ENCODE data around the gene POFUT2. TPM values are rescaled to one million over a fixed set of nuclear protein-coding genes. Genes with fewer than 3 reads are reported as not detected.

Gene POFUT2
- total and polyA plus RNA-seq, 3 donors from 2014 or later = 49.9 to 63.3 (median 55.9) TPM

GRCh38 chr21:45332981-45333582 lies 45.4 kb upstream of the POFUT2 start:
- no peak overlapping the region for H3K27ac ChIP-seq
- TF ChIP-seq CTCF (IDR thresholded peaks at IDR 0.05) (no peak), POLR2A (IDR thresholded peaks at IDR 0.05) (no peak)
- H3K36me3 ChIP-seq (ENCODE audit: low read depth, missing control alignments) = no peaks in the 10 kb centered on the region
- intact Hi-C loops (cut with DNase I; ENCODE audit: low total_unique reads) = no loop called here
- H3K9me3 ChIP-seq = no peaks in the 10 kb centered on the region
- H3K4me1 ChIP-seq = peaks cover 12% of the 10 kb centered on the region
- WGBS, 2 donors = 89 to 97% methylated on average over 8 to 16 of the region's 16 CpGs
- no peak overlapping the region for H3K4me3 ChIP-seq
- no peak for DNase-seq
- H3K27me3 ChIP-seq = no peaks in the 10 kb centered on the region

- H3K9me3 ChIP-seq = no peaks in the 10 kb centered on the region
- DNase-seq = no peak
- intact Hi-C loops (cut with DNase I; ENCODE audit: low total_unique reads) = no loop called here
- H3K4me3 ChIP-seq = no peak overlapping the region
- 93 to 96% methylated on average over 1 to 4 of the region's 4 CpGs for WGBS, 2 donors
- no peaks in the 10 kb centered on the region for H3K27me3 ChIP-seq
- TF ChIP-seq CTCF (IDR thresholded peaks at IDR 0.05) (no peak), POLR2A (IDR thresholded peaks at IDR 0.05) (no peak)
- H3K36me3 ChIP-seq (ENCODE audit: low read depth, missing control alignments) = no peaks in the 10 kb centered on the region
- H3K27ac ChIP-seq = no peak overlapping the region
- H3K4me1 ChIP-seq = peaks cover 12% of the 10 kb centered on the region
Observed at GRCh38 chr21:45332415-45332814, 44.7 kb upstream of the POFUT2 start.

GRCh38 chr21:45331531-45332147 lies 43.9 kb upstream of the POFUT2 start:
- H3K27ac ChIP-seq = no peak overlapping the region
- H3K4me3 ChIP-seq = no peak overlapping the region
- intact Hi-C loops (cut with DNase I; ENCODE audit: low total_unique reads) = no loop called here
- WGBS, 2 donors = 76 to 79% methylated on average over 16 to 17 of the region's 17 CpGs
- no peaks in the 10 kb centered on the region for H3K9me3 ChIP-seq
- no peak for TF ChIP-seq CTCF (IDR thresholded peaks at IDR 0.05)
- TF ChIP-seq POLR2A (IDR thresholded peaks at IDR 0.05) = no peak
- no peaks in the 10 kb centered on the region for H3K27me3 ChIP-seq
- DNase-seq = no peak
- peaks cover 17% of the 10 kb centered on the region for H3K4me1 ChIP-seq
- H3K36me3 ChIP-seq (ENCODE audit: low read depth, missing control alignments) = no peaks in the 10 kb centered on the region

- H3K27me3 ChIP-seq = no peaks in the 10 kb centered on the region
- H3K4me1 ChIP-seq = peaks cover 23% of the 10 kb centered on the region
- no peak for DNase-seq
- H3K27ac ChIP-seq = no peak overlapping the region
- no peaks in the 10 kb centered on the region for H3K9me3 ChIP-seq
- no peak overlapping the region for H3K4me3 ChIP-seq
- intact Hi-C loops (cut with DNase I; ENCODE audit: low total_unique reads) = no loop called here
- H3K36me3 ChIP-seq (ENCODE audit: low read depth, missing control alignments) = no peaks in the 10 kb centered on the region
- 94 to 95% methylated on average over 18 of the region's 18 CpGs for WGBS, 2 donors
- TF ChIP-seq POLR2A (IDR thresholded peaks at IDR 0.05) (no peak), CTCF (IDR thresholded peaks at IDR 0.05) (no peak)
Observed at GRCh38 chr21:45330851-45331261, 43.2 kb upstream of the POFUT2 start.
